HCT116 (cell line): Measurements from ENCODE around the gene SCFD1. TPM values are rescaled to one million over a fixed set of nuclear protein-coding genes. Genes with fewer than 3 reads are reported as not detected.
"Not testable (repeated sequence)": the region's sequence is repeated elsewhere in the genome, so short reads cannot be mapped to it uniquely, and the experiment has no call there.

Experiments used
- ATAC-seq: fragments of 200-7000 bp; cut with Tn5 transposase; 2 replicates; pipeline ENCODE4 v1.9.1; 2020; ENCODE audit warnings: mild to moderate bottlenecking, moderate library complexity
- BruUV-seq: library from RNA; stranded (reverse); fragments of 400-500 nt; replicated peaks from 2 replicates; lab custom pipeline; 2021; lab: Mats Ljungman, UMichigan
- CTCF ChIA-PET: fragments of 300-600 bp; sonication (Branson Sonifier 250); formaldehyde crosslinking; loops from one replicate; lab custom pipeline; 2021; ENCODE audit warnings: antibody characterized with exemption; lab: Charles Lee
- POLR2A ChIA-PET: fragments of 300-600, 350-600 bp; sonication (Branson Sonifier 250); formaldehyde crosslinking; loops from one replicate; lab custom pipeline; 2021; ENCODE audit warnings: antibody characterized with exemption; lab: Charles Lee
- RAD21 ChIA-PET, 2 experiments: fragments of 300-600 bp; sonication (Branson Sonifier 250); formaldehyde crosslinking; loops; one replicate each; lab custom pipeline; 2023; ENCODE audit warnings: low total read pairs in 2 of 2; ENCODE audit not compliant: uncharacterized antibody in 2 of 2, unreplicated experiment in 2 of 2, low non-redundant PET in 1 of 2; lab: Charles Lee
- DNase-seq: peaks from one replicate; pipeline ENCODE4 v3.0.0-alpha.2; 2010; ENCODE audit warnings: low read depth, low spot score
- H2AFZ ChIP-seq: fragments of 200-600 bp; shearing (Covaris generic), sonication (generic); 2 replicates; pipeline ENCODE4 v1.6.1; 2017; ENCODE audit warnings: low read depth, mixed run types, mixed read lengths, antibody characterized with exemption, low read length; ENCODE audit not compliant: poor library complexity, severe bottlenecking
- H3K27ac ChIP-seq: 2 replicates; pipeline ENCODE4 v1.5.1; 2012; ENCODE audit warnings: low read depth, low read length
- H3K27me3 ChIP-seq: fragments of 200-600 bp; sonication (generic); 2 replicates; pipeline ENCODE4 v1.6.1; 2016; ENCODE audit warnings: mixed run types, low read length, mixed read lengths; ENCODE audit not compliant: insufficient read depth
- H3K36me3 ChIP-seq, 2 experiments: fragments of 200-500 bp in 1 of 2; fragments of 200-600 bp in 1 of 2; sonication (Bioruptor generic) in 1 of 2; sonication (generic) in 1 of 2; 2 replicates each; pipeline versions ENCODE4 v1.5.1 to v1.6.1; 2014 to 2016; ENCODE audit warnings: low read length in 2 of 2, inconsistent platforms in 1 of 2, mixed read lengths in 1 of 2, mixed run types in 1 of 2; ENCODE audit not compliant: insufficient read depth in 2 of 2, control insufficient read depth in 1 of 2
- H3K4me1 ChIP-seq, 2 experiments: fragments of 200-600 bp in 1 of 2; sonication (generic) in 1 of 2; 2 replicates each; pipeline versions ENCODE4 v1.5.1 to v1.6.1; 2012 to 2017; ENCODE audit warnings: low read length in 2 of 2, inconsistent platforms in 1 of 2, mild to moderate bottlenecking in 1 of 2, mixed read lengths in 1 of 2, mixed run types in 1 of 2, moderate library complexity in 1 of 2; ENCODE audit not compliant: insufficient read depth in 2 of 2, control insufficient read depth in 1 of 2
- H3K4me2 ChIP-seq: fragments of 200-600 bp; sonication (generic); 2 replicates; pipeline ENCODE4 v1.6.1; 2017; ENCODE audit warnings: mixed run types, low read length, mixed read lengths
- H3K4me3 ChIP-seq, 2 experiments: fragments of 200-600 bp in 1 of 2; sonication (generic) in 1 of 2; replicated peaks in 1 of 2; 2 replicates each; pipeline ENCODE4 v1.5.1; 2011 to 2016; ENCODE audit warnings: low read length in 2 of 2, control low read depth in 1 of 2, low read depth in 1 of 2, mild to moderate bottlenecking in 1 of 2, mixed read lengths in 1 of 2, mixed run types in 1 of 2
- H3K79me2 ChIP-seq: fragments of 200-600 bp; sonication (generic); 2 replicates; pipeline ENCODE4 v1.6.1; 2017; ENCODE audit warnings: mild to moderate bottlenecking, mixed run types, low read length, moderate library complexity, mixed read lengths; ENCODE audit not compliant: insufficient read depth
- H3K9ac ChIP-seq: fragments of 200-600 bp; sonication (generic); 2 replicates; pipeline ENCODE4 v1.6.1; 2016; ENCODE audit warnings: low read length, mixed read lengths
- H3K9me2 ChIP-seq: fragments of 200-600 bp; sonication (generic), shearing (Covaris generic); 2 replicates; pipeline ENCODE4 v1.6.1; 2017; ENCODE audit warnings: mixed run types, mild to moderate bottlenecking, moderate library complexity; ENCODE audit not compliant: insufficient read depth
- H3K9me3 ChIP-seq, 2 experiments: fragments of 200-500 bp in 1 of 2; fragments of 200-600 bp in 1 of 2; sonication (Bioruptor generic) in 1 of 2; sonication (generic) in 1 of 2; 2 replicates each; pipeline ENCODE4 v1.6.1; 2014 to 2017; ENCODE audit warnings: low read length in 2 of 2, mixed read lengths in 2 of 2, inconsistent platforms in 1 of 2, low read depth in 1 of 2, mild to moderate bottlenecking in 1 of 2, mixed run types in 1 of 2, moderate library complexity in 1 of 2; ENCODE audit not compliant: control insufficient read depth in 1 of 2, insufficient read depth in 1 of 2
- H4K20me1 ChIP-seq: fragments of 200-600 bp; sonication (generic), shearing (Covaris generic); 2 replicates; pipeline ENCODE4 v1.6.1; 2017; ENCODE audit warnings: mixed run types, mild to moderate bottlenecking, moderate library complexity; ENCODE audit not compliant: insufficient read depth
- CEBPB ChIP-seq: IDR thresholded peaks from 2 replicates; pipeline ENCODE4 v1.6.1; 2012; ENCODE audit warnings: low read depth
- JUND ChIP-seq: IDR thresholded peaks from 2 replicates; pipeline ENCODE4 v1.6.1; 2012
- ZFX ChIP-seq: fragments of 450-650 bp; IDR thresholded peaks from 2 replicates; pipeline ENCODE4 v1.6.1; 2017
- intact Hi-C: fragments of 100-400 bp; cut with micrococcal nuclease; formaldehyde crosslinking; loops from 2 replicates; pipeline ENCODE4 v1.10.0; 2022
- total RNA-seq: library from RNA; stranded (reverse); gene quantifications from one replicate; pipeline ENCODE4 v1.2.1, GENCODE V29; 2021; ENCODE audit not compliant: unreplicated experiment

Gene SCFD1
- total RNA-seq, 1 experiment from 2014 or later, result 71.1 TPM

DNA sequence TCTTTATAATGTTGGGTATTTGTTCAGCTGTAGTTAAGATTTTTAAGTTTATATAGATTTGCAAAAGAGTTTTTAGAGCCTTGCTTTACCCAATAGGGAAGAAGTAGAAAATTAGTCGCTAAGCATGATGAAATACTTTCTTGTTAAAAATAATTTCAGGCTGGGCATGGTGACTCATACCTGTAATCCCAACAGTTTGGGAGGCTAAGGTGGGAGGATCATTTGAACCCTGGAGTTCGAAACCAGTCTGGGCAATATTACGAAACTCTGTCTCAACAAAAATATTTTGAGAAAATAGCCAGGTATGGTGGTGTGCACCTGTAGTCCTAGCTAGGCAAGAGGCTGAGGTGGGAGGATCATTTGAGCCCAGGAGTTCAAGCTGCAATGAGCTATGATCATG lies 18.7 kb upstream of the SCFD1 start:
- H3K4me1 ChIP-seq, result peaks cover 0 to 6% of the 10 kb centered on the region in 2 experiments; a peak in 1 of 4 replicates
- ATAC-seq, result no peak
- ChIA-PET RAD21 (no interaction called here), POLR2A (no interaction called here), CTCF (no interaction called here)
- intact Hi-C loops, result no loop called here
- no peaks in the 10 kb centered on the region for H3K9me2 ChIP-seq
- no peak for DNase-seq
- no peak overlapping the region for H3K9ac ChIP-seq
- H3K27ac ChIP-seq, result no peak overlapping the region
- H3K36me3 ChIP-seq, result peaks cover 42 to 49% of the 10 kb centered on the region in 2 experiments
- H2AFZ ChIP-seq, result no peak overlapping the region
- H3K9me3 ChIP-seq, result no peaks in the 10 kb centered on the region
- no peak overlapping the region for H3K4me3 ChIP-seq
- H4K20me1 ChIP-seq, result no peaks in the 10 kb centered on the region
- no peak overlapping the region for H3K4me2 ChIP-seq
- no peaks in the 10 kb centered on the region for H3K27me3 ChIP-seq
- peak; percentile 17; the same call in 1 of the 2 replicates for TF ChIP-seq JUND
- peak; percentile 70 for TF ChIP-seq CEBPB
- no peak for TF ChIP-seq ZFX
- TF ChIP-seq, all 23 proteins: peak for 2
- H3K79me2 ChIP-seq, result peaks cover 23% of the 10 kb centered on the region
- BruUV-seq, result no TSS peak

DNA sequence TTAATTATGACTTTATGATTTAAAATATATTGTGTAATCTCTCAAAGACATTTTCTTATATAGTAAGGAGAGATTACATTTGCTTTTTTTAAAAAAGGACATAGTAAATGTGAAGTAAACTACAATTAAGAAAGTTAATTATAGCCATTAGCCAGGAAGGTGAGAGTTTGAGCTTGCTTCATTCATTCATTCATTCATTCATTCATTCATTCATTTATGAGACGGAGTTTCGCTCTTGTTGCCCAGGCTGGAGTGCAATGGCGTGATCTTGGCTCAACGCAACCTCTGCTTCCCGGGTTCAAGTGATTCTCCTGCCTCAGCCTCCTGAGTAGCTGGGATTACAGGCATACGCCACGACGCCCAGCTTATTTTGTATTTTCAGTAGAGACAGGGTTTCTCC lies 17.4 kb upstream of the SCFD1 start:
- ATAC-seq, intact Hi-C loops, H3K4me3 ChIP-seq, H3K27me3 ChIP-seq, H3K27ac ChIP-seq, H3K9me2 ChIP-seq, RAD21 ChIA-PET, CTCF ChIA-PET, H3K9me3 ChIP-seq, H3K9ac ChIP-seq, POLR2A ChIA-PET, DNase-seq, H2AFZ ChIP-seq, H4K20me1 ChIP-seq, BruUV-seq, H3K4me2 ChIP-seq: not testable (repeated sequence)
- Histone ChIP-seq H3K79me2 (peaks cover 19% of the 10 kb centered on the region), H3K36me3 (peaks cover 39 to 43% of the 10 kb centered on the region in 2 experiments), H3K4me1 (peaks cover 0 to 11% of the 10 kb centered on the region in 2 experiments; a peak in 1 of 4 replicates)
